ENCODE results near the gene ADAMTS12.

GRCh38 chr5:33800241-33800950 is 91.4 kb downstream of the ADAMTS12 start:
- TF ChIP-seq IRF3 (IDR thresholded peaks at IDR 0.05; ENCODE audit: low read depth, low read length) (no peak), CTCF (IDR thresholded peaks at IDR 0.05) (no peak), SMC3 (IDR thresholded peaks at IDR 0.05; ENCODE audit: low read depth, low read length) (no peak), SIN3A (IDR thresholded peaks at IDR 0.05; ENCODE audit: borderline replicate concordance, low read depth, low read length) (no peak), POLR2AphosphoS5 (IDR thresholded peaks at IDR 0.05; ENCODE audit: low read depth, low read length) (no peak), USF2 (IDR thresholded peaks at IDR 0.05; ENCODE audit: borderline replicate concordance, low read depth, low read length) (no peak), EP300 (IDR thresholded peaks at IDR 0.05; ENCODE audit: borderline replicate concordance in 1 of 2, low read depth in 1 of 2, low read length in 1 of 2) (no peak), USF1 (IDR thresholded peaks at IDR 0.05; ENCODE audit: borderline replicate concordance, low read depth) (no peak)
- TF ChIP-seq, protein P1, sequence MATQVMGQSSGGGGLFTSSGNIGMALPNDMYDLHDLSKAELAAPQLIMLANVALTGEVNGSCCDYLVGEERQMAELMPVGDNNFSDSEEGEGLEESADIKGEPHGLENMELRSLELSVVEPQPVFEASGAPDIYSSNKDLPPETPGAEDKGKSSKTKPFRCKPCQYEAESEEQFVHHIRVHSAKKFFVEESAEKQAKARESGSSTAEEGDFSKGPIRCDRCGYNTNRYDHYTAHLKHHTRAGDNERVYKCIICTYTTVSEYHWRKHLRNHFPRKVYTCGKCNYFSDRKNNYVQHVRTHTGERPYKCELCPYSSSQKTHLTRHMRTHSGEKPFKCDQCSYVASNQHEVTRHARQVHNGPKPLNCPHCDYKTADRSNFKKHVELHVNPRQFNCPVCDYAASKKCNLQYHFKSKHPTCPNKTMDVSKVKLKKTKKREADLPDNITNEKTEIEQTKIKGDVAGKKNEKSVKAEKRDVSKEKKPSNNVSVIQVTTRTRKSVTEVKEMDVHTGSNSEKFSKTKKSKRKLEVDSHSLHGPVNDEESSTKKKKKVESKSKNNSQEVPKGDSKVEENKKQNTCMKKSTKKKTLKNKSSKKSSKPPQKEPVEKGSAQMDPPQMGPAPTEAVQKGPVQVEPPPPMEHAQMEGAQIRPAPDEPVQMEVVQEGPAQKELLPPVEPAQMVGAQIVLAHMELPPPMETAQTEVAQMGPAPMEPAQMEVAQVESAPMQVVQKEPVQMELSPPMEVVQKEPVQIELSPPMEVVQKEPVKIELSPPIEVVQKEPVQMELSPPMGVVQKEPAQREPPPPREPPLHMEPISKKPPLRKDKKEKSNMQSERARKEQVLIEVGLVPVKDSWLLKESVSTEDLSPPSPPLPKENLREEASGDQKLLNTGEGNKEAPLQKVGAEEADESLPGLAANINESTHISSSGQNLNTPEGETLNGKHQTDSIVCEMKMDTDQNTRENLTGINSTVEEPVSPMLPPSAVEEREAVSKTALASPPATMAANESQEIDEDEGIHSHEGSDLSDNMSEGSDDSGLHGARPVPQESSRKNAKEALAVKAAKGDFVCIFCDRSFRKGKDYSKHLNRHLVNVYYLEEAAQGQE (IDR thresholded peaks at IDR 0.05; ENCODE audit: low read depth, low read length), result no peak

Measured in SK-N-SH (cell line).